T-helper 2 cell treated with Interferon-gamma antibody and Interleukin-4, amounts not matched to agents 100 ng/mL and 5 ng/mL, for 36 hours (primary cell): Measurements from ENCODE around the gene DPH2. TPM values are rescaled to one million over a fixed set of nuclear protein-coding genes. Genes with fewer than 3 reads are reported as not detected.

Experiments used
- intact Hi-C: fragments of 100-400 bp; cut with micrococcal nuclease; formaldehyde crosslinking; loops from one replicate; pipeline ENCODE4 v1.15.1; 2023
- total RNA-seq: library from RNA; stranded (reverse); gene quantifications from 2 replicates; pipeline ENCODE4 v1.2.3, GENCODE V29; 2022

DPH2 gene
- total RNA-seq, 1 donor from 2014 or later = 38.6 TPM

DNA sequence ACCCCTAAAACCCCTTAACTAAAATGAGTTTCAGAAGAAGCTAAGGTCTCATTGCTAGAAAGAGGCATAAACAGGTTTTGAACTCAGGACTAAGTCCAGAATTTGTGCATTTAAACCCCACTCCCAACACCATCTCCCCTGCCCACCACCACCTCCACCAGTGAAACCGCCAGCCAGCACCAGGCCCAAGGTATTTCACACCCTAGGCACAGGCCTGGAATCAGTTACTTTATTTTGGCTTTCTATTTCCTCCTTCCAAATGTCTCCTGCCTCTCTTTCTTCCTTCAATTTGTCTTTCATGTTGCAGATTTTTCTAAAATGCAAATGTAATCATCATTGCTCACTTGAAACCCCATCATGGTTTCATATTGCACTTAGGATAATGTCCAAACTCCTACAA is 24.9 kb upstream of the DPH2 start:
- intact Hi-C loops = loop anchor here (10.0 kb wide), 2 partner anchors 90 to 290 kb away; partner anchors contain the start of genes KDM4A and SLC6A9

- intact Hi-C loops = loop anchor here (1.0 to 10.0 kb wide), 6 partner anchors 24 to 729 kb away; partner anchors contain the start of genes ARMH1, ATP6V0B, KDM4A and SLC6A9
These were observed 24.1 kb upstream of the DPH2 start for GRCh38 chr1:43945674-43946235.

- intact Hi-C loops = loop anchor here (1.0 to 10.0 kb wide), 7 partner anchors 23 to 728 kb away; partner anchors contain the start of genes ARMH1, ATP6V0B, CCDC24 and KDM4A
These were observed 23.4 kb upstream of the DPH2 start, which contains the start of gene IPO13 for GRCh38 chr1:43946236-43947060. Gene IPO13, plus strand, starts transcription at chr1:43946950. Its CDS starts 651 bp downstream, at chr1:43947601.

GRCh38 chr1:43947061-43947873 is 22.5 kb upstream of the DPH2 start:
- intact Hi-C loops = loop anchor here (1.0 to 10.0 kb wide), 3 partner anchors 44 to 292 kb away; partner anchors contain the start of genes CCDC24, KDM4A and SLC6A9

GRCh38 chr1:43947874-43948437 is 21.9 kb upstream of the DPH2 start:
- intact Hi-C loops = loop anchor here (1.0 to 10.0 kb wide), 3 partner anchors 43 to 293 kb away; partner anchors contain the start of genes CCDC24, KDM4A and SLC6A9

DNA sequence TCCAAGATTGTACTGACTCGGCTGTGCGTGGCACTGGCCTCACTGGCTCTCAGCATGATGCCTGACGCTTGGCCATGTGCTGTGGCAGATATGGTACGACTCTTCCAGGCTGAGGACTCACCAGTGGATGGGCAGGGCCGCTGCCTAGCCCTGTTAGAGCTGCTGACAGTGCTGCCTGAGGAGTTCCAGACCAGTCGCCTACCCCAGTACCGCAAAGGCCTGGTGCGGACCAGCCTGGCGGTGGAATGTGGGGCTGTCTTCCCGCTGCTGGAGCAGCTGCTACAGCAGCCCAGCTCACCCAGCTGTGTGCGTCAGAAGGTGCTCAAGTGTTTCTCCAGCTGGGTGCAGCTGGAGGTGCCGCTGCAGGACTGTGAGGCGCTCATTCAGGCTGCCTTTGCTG is 20.1 kb upstream of the DPH2 start:
- intact Hi-C loops = loop anchor here (10.0 kb wide), 2 partner anchors 85 to 295 kb away; partner anchors contain the start of genes KDM4A and SLC6A9

- intact Hi-C loops = no loop called here
These were observed 18.5 kb upstream of the DPH2 start for GRCh38 chr1:43951021-43951985.

DNA sequence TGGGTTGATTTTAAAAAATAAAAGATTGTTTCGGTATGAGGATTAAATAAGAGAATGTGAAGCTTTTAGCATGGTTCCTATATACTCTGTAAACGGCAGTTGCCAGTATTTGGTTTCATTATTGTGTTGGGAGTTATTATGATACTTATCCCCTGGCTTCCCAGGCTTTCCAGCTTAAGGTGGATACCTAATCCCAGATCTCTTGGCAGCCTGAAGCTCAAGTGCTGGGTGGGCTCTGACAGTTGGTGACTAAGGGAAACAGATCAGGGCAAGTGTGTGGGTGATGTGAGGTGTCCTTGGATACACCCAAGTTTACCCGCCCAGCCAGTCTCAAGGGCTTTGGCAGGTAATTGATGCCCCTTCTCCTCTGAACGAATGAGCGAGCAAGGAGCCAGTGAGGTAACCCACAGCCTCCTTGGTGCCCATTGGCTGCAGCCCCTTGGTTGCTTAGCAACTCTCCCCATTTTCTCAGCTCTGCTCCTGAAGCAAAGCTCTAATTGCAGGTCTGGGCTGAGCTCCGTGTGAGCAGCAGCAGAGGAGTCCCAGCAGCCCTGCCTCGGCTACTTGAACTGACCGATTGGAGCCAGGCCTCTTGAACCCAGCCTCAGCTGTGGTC is 17.0 kb upstream of the DPH2 start:
- intact Hi-C loops = no loop called here

GRCh38 chr1:43953361-43953760 is 16.4 kb upstream of the DPH2 start:
- intact Hi-C loops = no loop called here

DNA sequence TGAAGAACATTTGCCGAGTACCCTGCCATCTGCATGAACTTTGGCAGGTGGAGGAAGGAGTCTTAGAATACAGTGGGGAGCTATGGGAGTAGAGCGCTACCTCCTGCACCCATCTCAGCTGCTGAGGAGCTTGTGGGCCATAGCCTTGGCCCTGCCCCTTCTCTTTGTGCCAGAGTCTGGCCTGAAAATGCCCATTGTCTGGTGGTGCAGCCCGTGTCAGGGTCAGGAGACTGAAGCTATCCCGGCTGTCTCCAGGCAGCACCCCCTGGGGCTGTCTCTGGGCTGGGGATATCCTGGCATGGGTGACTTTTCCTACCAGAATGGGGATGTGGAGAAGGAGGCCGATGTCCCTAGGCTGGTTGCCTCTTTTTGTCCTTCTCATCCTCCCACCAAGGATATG is 15.8 kb upstream of the DPH2 start:
- intact Hi-C loops = no loop called here

DNA sequence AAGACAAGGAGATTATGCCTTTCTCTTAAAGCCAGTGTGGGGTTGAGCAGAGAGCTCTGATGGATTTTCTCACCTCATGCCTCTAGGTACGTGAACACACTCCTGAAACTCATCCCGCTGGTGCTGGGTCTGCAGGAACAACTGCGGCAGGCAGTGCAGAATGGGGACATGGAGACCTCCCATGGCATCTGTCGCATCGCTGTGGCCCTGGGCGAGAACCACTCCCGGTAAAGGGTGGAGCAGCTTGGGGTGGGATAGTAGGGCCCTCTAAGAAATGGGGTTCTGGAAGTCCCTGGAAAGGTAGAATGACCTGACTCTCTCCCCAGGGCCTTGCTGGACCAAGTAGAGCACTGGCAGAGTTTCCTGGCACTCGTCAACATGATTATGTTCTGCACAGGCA is 13.6 kb upstream of the DPH2 start:
- intact Hi-C loops = no loop called here

DNA sequence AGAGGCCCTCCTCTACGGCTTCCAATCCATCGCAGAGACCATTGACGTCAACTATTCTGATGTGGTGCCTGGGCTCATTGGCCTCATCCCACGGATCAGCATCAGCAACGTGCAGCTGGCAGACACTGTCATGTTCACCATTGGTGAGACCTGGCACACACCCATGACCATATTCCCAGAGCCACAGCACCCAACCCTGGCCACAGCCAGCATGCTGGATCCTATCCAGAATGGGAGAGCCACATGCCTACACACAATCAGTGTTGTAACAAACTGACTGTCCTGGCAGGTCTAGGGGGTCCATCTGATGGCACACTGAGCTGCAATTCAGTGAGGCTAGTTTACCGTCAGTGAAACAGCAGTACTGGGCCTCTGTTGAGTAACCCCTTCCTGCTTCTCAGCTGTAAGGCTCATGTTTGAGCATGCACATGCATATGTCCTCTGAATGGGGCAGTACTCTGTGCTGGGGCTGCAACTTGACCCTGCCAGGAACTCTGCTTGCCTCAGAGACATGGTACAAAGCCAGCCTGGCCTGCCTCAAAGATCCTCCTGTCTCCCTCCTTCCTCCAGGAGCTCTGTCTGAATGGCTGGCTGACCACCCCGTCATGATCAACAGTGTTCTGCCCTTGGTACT is 12.3 kb upstream of the DPH2 start:
- intact Hi-C loops = no loop called here

DNA sequence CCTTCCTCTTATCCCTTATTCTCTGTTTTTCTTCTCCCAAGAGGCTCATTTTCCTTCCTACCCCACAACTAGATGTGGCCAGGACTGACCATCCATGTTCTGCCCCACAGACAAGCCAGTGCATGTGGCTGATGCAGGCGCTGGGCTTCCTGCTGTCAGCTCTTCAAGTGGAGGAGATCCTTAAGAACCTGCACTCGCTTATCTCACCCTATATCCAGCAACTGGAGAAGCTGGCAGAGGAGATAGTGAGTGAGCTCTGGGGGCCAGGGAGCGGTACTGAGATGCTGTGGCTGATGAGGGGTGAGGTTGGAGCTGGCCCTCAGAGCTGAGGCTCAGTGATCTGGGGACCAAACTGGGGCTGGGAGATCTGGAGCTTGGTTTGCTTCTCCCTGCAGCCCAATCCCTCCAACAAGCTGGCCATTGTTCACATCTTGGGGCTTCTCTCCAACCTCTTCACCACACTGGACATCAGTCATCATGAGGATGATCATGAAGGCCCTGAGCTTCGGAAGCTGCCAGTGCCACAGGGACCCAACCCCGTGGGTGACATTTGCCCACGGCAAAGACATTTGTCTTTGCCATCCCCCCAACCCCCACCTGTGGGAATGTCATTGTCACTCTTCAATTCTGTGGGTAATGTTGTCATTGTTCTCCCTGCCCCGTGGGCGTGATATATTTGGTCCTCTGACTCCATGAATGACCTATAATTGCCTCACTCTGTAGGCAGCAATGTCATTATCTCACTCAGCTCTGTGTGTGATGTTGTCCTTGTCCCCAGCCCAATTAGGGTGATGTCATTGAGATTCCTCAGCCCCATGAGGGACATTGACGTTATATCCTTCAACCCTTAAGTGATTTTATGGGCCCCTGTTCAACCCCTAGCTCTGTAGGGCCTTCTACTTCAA is 11.2 kb upstream of the DPH2 start:
- intact Hi-C loops = no loop called here

- intact Hi-C loops = no loop called here
These were observed 9.0 kb upstream of the DPH2 start for GRCh38 chr1:43960798-43961197.

GRCh38 chr1:43961692-43962091 is 8.1 kb upstream of the DPH2 start:
- intact Hi-C loops = no loop called here

- intact Hi-C loops = no loop called here
These were observed 7.5 kb upstream of the DPH2 start for GRCh38 chr1:43962324-43962723.

GRCh38 chr1:43963006-43963405 is 6.8 kb upstream of the DPH2 start:
- intact Hi-C loops = no loop called here

DNA sequence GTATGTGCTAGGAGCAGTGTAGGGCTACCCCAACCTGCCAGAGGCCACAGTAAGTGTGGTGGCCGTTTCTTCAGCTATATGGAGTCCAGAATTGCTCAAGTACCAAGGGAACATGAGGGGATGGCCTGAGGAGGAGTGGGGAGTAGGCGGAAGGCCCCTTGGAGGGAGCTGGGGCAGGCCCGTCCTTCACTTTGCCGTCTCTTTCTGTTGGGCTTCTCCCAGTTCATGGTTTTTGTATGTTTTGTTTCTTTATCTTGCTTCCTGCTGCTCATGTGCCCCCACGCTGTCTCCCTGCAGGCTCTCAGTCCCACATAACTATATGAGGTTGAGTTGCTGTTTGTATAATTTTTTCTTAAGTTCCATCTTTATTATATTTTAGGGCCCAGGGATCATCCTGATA is 5.9 kb upstream of the DPH2 start:
- intact Hi-C loops = no loop called here
